H9 (cell line): ENCODE data around the gene DCN. TPM values are rescaled to one million over a fixed set of nuclear protein-coding genes. Genes with fewer than 3 reads are reported as not detected.
A peak's percentile ranks its signal among the peaks of the same experiment; 100 is the strongest.

Source experiments
- DNase-seq: peaks from one replicate; pipeline ENCODE4 v3.0.0-alpha.2; 2017
- H2AFZ ChIP-seq: one replicate; pipeline ENCODE4 v1.6.1; 2013; ENCODE audit warnings: mild to moderate bottlenecking, low read length, control low read depth, moderate library complexity
- H2AK5ac ChIP-seq: 2 replicates; pipeline ENCODE4 v1.6.1; 2013; ENCODE audit warnings: low read length, control low read depth, mixed read lengths; ENCODE audit not compliant: insufficient read length
- H2BK120ac ChIP-seq: one replicate; pipeline ENCODE4 v1.6.1; 2013; ENCODE audit warnings: low read depth, mild to moderate bottlenecking, low read length, control low read depth, inconsistent platforms; ENCODE audit not compliant: poor library complexity, severe bottlenecking
- H2BK12ac ChIP-seq: 2 replicates; pipeline ENCODE4 v1.6.1; 2013; ENCODE audit warnings: low read length, control low read depth, mixed read lengths, low read depth; ENCODE audit not compliant: insufficient read length
- H2BK15ac ChIP-seq: 2 replicates; pipeline ENCODE4 v1.6.1; 2013; ENCODE audit warnings: low read depth, low read length, control low read depth
- H2BK20ac ChIP-seq: one replicate; pipeline ENCODE4 v1.6.1; 2013; ENCODE audit warnings: low read depth, mild to moderate bottlenecking, low read length, control low read depth, inconsistent platforms; ENCODE audit not compliant: poor library complexity, severe bottlenecking
- H2BK5ac ChIP-seq: 2 replicates; pipeline ENCODE4 v1.6.1; 2013; ENCODE audit warnings: low read length, control low read depth, mixed read lengths; ENCODE audit not compliant: insufficient read length
- H3K14ac ChIP-seq: 2 replicates; pipeline ENCODE4 v1.6.1; 2013; ENCODE audit warnings: low read length, control low read depth; ENCODE audit not compliant: insufficient read depth
- H3K18ac ChIP-seq: 2 replicates; pipeline ENCODE4 v1.6.1; 2013; ENCODE audit warnings: low read depth, mild to moderate bottlenecking, mixed read lengths, low read length, control low read depth; ENCODE audit not compliant: insufficient read length
- H3K23ac ChIP-seq: 2 replicates; pipeline ENCODE4 v1.6.1; 2013; ENCODE audit warnings: low read length, control low read depth, mixed read lengths, low read depth; ENCODE audit not compliant: insufficient read length
- H3K23me2 ChIP-seq: 2 replicates; pipeline ENCODE4 v1.6.1; 2013; ENCODE audit warnings: low read depth, mild to moderate bottlenecking, mixed read lengths, low read length, control low read depth; ENCODE audit not compliant: insufficient read length, poor library complexity, severe bottlenecking
- H3K27ac ChIP-seq: 2 replicates; pipeline ENCODE4 v1.5.1; 2013; ENCODE audit warnings: low read length, control low read depth, mixed read lengths, low read depth; ENCODE audit not compliant: insufficient read length
- H3K27me3 ChIP-seq: 2 replicates; pipeline ENCODE4 v1.6.1; 2013; ENCODE audit warnings: low read length, control low read depth, inconsistent platforms; ENCODE audit not compliant: insufficient read depth
- H3K4ac ChIP-seq: 2 replicates; pipeline ENCODE4 v1.6.1; 2013; ENCODE audit warnings: low read depth, mild to moderate bottlenecking, control low read depth, inconsistent platforms, low read length, moderate library complexity
- H3K4me1 ChIP-seq: 2 replicates; pipeline ENCODE4 v1.6.1; 2013; ENCODE audit warnings: low read length, control low read depth, inconsistent platforms; ENCODE audit not compliant: insufficient read depth
- H3K4me2 ChIP-seq: 2 replicates; pipeline ENCODE4 v1.6.1; 2013; ENCODE audit warnings: low read length, control low read depth, mixed read lengths; ENCODE audit not compliant: insufficient read length, insufficient read depth
- H3K56ac ChIP-seq: 2 replicates; pipeline ENCODE4 v1.6.1; 2013; ENCODE audit warnings: low read depth, mild to moderate bottlenecking, mixed read lengths, low read length, control low read depth; ENCODE audit not compliant: insufficient read length
- H3K79me1 ChIP-seq: 2 replicates; pipeline ENCODE4 v1.6.1; 2013; ENCODE audit warnings: low read depth, mild to moderate bottlenecking, moderate library complexity, low read length, control low read depth, inconsistent platforms; ENCODE audit not compliant: insufficient read depth, poor library complexity, severe bottlenecking
- H3K79me2 ChIP-seq: 2 replicates; pipeline ENCODE4 v1.6.1; 2013; ENCODE audit warnings: low read length, control low read depth, inconsistent platforms; ENCODE audit not compliant: insufficient read depth
- H3K9ac ChIP-seq: 2 replicates; pipeline ENCODE4 v1.6.1; 2013; ENCODE audit warnings: low read length, control low read depth, mixed read lengths; ENCODE audit not compliant: insufficient read length; ENCODE audit errors: extremely low read depth
- H3K9me3 ChIP-seq: one replicate; pipeline ENCODE4 v1.6.1; 2013; ENCODE audit warnings: low read depth, low read length, inconsistent platforms; ENCODE audit not compliant: control insufficient read depth
- H3T11ph ChIP-seq: one replicate; pipeline ENCODE4 v1.6.1; 2013; ENCODE audit warnings: mild to moderate bottlenecking, low read length, control low read depth, inconsistent platforms
- H4K20me1 ChIP-seq: one replicate; pipeline ENCODE4 v1.6.1; 2013; ENCODE audit not compliant: control insufficient read depth, insufficient read length, insufficient read depth
- H4K5ac ChIP-seq: 2 replicates; pipeline ENCODE4 v1.6.1; 2013; ENCODE audit warnings: low read depth, mild to moderate bottlenecking, mixed read lengths, low read length, control low read depth; ENCODE audit not compliant: insufficient read length
- H4K8ac ChIP-seq: replicated peaks from 2 replicates; pipeline ENCODE4 v1.6.1; 2013; ENCODE audit warnings: low read length, control low read depth, mixed read lengths, low read depth; ENCODE audit not compliant: insufficient read length
- H4K91ac ChIP-seq: 2 replicates; pipeline ENCODE4 v1.6.1; 2013; ENCODE audit warnings: low read depth, mild to moderate bottlenecking, moderate library complexity, mixed read lengths, low read length, control low read depth; ENCODE audit not compliant: insufficient read length
- H3K27ac Mint-ChIP-seq, 3 experiments: 2 replicates in 2 of 3; 3 replicates in 1 of 3; pipeline ENCODE4 v1.8.0; 2020 to 2021; ENCODE audit warnings: mixed read lengths in 3 of 3, mild to moderate bottlenecking in 1 of 3, moderate library complexity in 1 of 3
- H3K27me3 Mint-ChIP-seq: 2 replicates; pipeline ENCODE4 v1.8.0; 2021; ENCODE audit warnings: low read depth, mild to moderate bottlenecking, moderate library complexity, mixed read lengths
- H3K36me3 Mint-ChIP-seq, 3 experiments: 2 replicates in 2 of 3; 3 replicates in 1 of 3; pipeline ENCODE4 v1.8.0; 2020 to 2021; ENCODE audit warnings: low read depth in 3 of 3, mixed read lengths in 3 of 3; ENCODE audit not compliant: insufficient read depth in 1 of 3
- H3K4me1 Mint-ChIP-seq, 2 experiments: 2 replicates each; pipeline ENCODE4 v1.8.0; 2020; ENCODE audit warnings: mixed read lengths in 2 of 2
- H3K4me3 Mint-ChIP-seq, 2 experiments: 2 replicates in 1 of 2; 3 replicates in 1 of 2; pipeline ENCODE4 v1.8.0; 2020 to 2021; ENCODE audit warnings: mild to moderate bottlenecking in 2 of 2, mixed read lengths in 2 of 2, moderate library complexity in 1 of 2
- H3K9me3 Mint-ChIP-seq, 2 experiments: 2 replicates in 1 of 2; 3 replicates in 1 of 2; pipeline ENCODE4 v1.8.0; 2020; ENCODE audit warnings: mild to moderate bottlenecking in 2 of 2, mixed read lengths in 2 of 2, moderate library complexity in 1 of 2
- CTCF ChIP-seq: fragments of 200-600 bp; sonication (generic); conservative IDR thresholded peaks from 3 replicates; pipeline ENCODE4 v1.8.0; 2021; ENCODE audit warnings: antibody characterized with exemption, mild to moderate bottlenecking
- WGBS: extraction: QIAGEN DNeasy Blood & Tissue Kit; methylation state at CpG from one replicate; pipeline ENCODE4 v1.1.7; 2013; ENCODE audit warnings: missing lambda C conversion rate, low lambda C conversion rate, mixed read lengths; ENCODE audit not compliant: insufficient read length; ENCODE audit errors: extremely low coverage; 5-methylcytosine and 5-hydroxymethylcytosine counted together
- total RNA-seq: library from RNA; stranded (reverse); gene quantifications from 2 replicates; pipeline ENCODE4 v1.2.1, GENCODE V29; 2021

The DCN gene
- total RNA-seq, 1 experiment from 2014 or later, result not detected

GRCh38 chr12:91178139-91178561 is 4.5 kb downstream of the DCN start:
- Mint-ChIP-seq H3K9me3 (no peaks in the 10 kb centered on the region), H3K36me3 (no peaks in the 10 kb centered on the region), H3K4me3 (no peak overlapping the region), H3K27me3 (no peaks in the 10 kb centered on the region; the same call in 1 of the 2 replicates), H3K4me1 (peaks cover 3 to 14% of the 10 kb centered on the region in 2 experiments; a peak in 3 of 4 replicates), H3K27ac (peak overlapping the region in 1 of 3 experiments; percentile 49; a peak in 2 of 7 replicates)
- Histone ChIP-seq H4K20me1 (no peaks in the 10 kb centered on the region), H2BK20ac (no peak overlapping the region), H4K91ac (no peak overlapping the region), H3K27ac (no peak overlapping the region), H2BK120ac (no peak overlapping the region), H3K79me2 (no peaks in the 10 kb centered on the region), H4K5ac (no peak overlapping the region), H3K18ac (no peak overlapping the region), H3K4ac (no peak overlapping the region), H2AK5ac (no peak overlapping the region), H2BK12ac (no peak overlapping the region), H4K8ac (no peak overlapping the region), H3K9ac (no peak overlapping the region), H3K14ac (no peak overlapping the region), H3K4me1 (no peaks in the 10 kb centered on the region), H3K79me1 (no peaks in the 10 kb centered on the region), H3K4me2 (no peak overlapping the region), H3T11ph (no peak overlapping the region), H2AFZ (no peak overlapping the region), H3K23me2 (no peaks in the 10 kb centered on the region), H3K56ac (no peak overlapping the region), H2BK5ac (no peak overlapping the region), H3K27me3 (no peaks in the 10 kb centered on the region), H3K9me3 (no peaks in the 10 kb centered on the region), H3K23ac (no peak overlapping the region), H2BK15ac (no peak overlapping the region)
- no CpG with 5 or more reads among the region's 7 CpGs for WGBS
- peak; percentile 62 for TF ChIP-seq CTCF
- DNase-seq, result no peak
